ENCODE data around the gene KRT75. TPM values are rescaled to one million over a fixed set of nuclear protein-coding genes. Genes with fewer than 3 reads are reported as not detected.

The KRT75 gene
- total RNA-seq, 4 donors from 2014 or later, result not detected

DNA sequence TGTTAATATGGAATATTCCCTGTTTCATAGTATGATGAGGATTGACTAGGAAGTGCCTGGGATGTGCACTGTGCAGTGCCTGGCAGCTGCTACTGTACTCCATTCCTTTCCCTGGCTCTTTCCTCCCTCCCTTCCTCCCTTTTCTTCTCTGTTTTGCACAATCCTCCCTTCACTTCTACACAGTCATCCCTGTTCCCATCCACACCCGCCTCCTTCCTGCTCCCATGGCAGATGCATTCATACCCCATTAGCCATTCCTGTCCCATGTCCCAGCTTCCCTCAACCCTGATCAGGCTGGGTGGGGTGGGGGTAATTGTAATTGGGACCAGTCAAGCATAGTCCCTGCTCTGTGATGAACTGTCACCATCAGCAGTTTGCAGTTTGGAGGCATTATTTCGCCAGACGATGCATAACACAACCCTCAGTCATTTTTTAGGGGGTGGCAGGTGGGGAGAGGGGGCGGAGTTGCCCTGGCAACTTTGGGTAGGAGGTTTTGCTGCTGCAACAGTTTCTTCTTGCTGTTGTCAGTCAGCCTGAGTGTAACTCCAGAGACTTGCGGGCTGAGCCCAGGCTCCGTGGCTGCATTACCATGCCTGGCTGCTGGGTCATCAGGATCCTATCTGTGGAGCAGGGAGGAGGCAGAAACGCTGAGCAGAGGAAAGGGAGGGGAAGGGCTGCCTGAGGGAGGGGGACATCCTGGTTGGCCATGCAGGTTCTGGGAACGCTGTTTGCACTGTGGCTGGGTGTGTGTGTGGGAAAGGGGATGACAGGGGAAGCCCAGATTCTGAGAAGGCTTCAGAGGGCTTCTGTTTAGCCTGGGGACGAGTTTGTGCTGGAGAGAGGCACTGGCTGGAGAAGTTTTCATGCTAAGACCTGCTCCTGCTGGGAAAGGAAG, 44.6 kb downstream of the KRT75 start:
- no peak overlapping the region for H3K4me3 ChIP-seq

DNA sequence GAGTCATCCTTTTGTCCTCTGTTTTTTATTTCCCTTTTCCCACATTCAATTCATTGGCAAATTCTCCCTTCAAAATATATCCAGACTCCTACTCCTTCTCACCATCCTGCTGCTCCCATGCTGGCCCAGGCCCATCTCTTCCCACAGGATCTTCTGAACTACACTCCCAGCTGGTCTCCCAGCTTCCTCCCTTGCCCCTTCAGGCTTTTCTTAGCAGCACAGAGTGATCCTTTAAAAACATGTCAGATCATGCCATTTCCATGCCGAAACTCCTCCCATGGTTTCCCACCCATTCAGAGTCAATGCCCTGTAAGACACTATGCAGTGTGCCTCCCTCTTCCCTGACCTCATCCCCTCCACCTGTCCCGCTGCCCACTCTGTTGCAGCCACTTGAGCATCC, 46.3 kb downstream of the KRT75 start:
- 70 to 95% methylated on average over 2 of the region's 2 CpGs for WGBS, 2 donors (ENCODE audit: low coverage in 1 of 2)
- H3K27me3 ChIP-seq, result no peaks in the 10 kb centered on the region
- H3K27ac ChIP-seq, result no peak overlapping the region

More for the DNA sequence above, 44.6 kb downstream of the KRT75 start:
- intact Hi-C loops (cut with DNase I; ENCODE audit: low total_unique reads), result no loop called here
- Histone ChIP-seq H3K27me3 (no peaks in the 10 kb centered on the region), H3K36me3 (no peaks in the 10 kb centered on the region), H3K27ac (no peak overlapping the region), H3K4me1 (peaks cover 0 to 5% (median 0%) of the 10 kb centered on the region in 4 donors), H3K9me3 (no peaks in the 10 kb centered on the region)
- DNase-seq, result no peak
- in situ Hi-C loops (cut with MboI; ENCODE audit: low pct_ligation_motif_present in 1 of 4, low pct_unique_long_range_greater_than_20kb in 1 of 4, low sequenced_read_pairs in 3 of 4), result loop anchor here (10.0 to 25.0 kb wide), 6 partner anchors 105 to 598 kb away; partner anchors contain the start of gene KRT6A (in 1 of the 4)
- WGBS, 2 donors (ENCODE audit: low coverage in 1 of 2), result 68% methylated on average over 9 of the region's 9 CpGs; no CpG with 5 or more reads in 1 of the 2 donors
- no peak for TF ChIP-seq POLR2A (IDR thresholded peaks at IDR 0.05)
- TF ChIP-seq POLR2AphosphoS5 (IDR thresholded peaks at IDR 0.05), result no peak
- TF ChIP-seq, protein P1, sequence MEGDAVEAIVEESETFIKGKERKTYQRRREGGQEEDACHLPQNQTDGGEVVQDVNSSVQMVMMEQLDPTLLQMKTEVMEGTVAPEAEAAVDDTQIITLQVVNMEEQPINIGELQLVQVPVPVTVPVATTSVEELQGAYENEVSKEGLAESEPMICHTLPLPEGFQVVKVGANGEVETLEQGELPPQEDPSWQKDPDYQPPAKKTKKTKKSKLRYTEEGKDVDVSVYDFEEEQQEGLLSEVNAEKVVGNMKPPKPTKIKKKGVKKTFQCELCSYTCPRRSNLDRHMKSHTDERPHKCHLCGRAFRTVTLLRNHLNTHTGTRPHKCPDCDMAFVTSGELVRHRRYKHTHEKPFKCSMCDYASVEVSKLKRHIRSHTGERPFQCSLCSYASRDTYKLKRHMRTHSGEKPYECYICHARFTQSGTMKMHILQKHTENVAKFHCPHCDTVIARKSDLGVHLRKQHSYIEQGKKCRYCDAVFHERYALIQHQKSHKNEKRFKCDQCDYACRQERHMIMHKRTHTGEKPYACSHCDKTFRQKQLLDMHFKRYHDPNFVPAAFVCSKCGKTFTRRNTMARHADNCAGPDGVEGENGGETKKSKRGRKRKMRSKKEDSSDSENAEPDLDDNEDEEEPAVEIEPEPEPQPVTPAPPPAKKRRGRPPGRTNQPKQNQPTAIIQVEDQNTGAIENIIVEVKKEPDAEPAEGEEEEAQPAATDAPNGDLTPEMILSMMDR (IDR thresholded peaks at IDR 0.05), result no peak
- no peak for TF ChIP-seq EP300 (IDR thresholded peaks at IDR 0.05; ENCODE audit: low read depth)

DNA sequence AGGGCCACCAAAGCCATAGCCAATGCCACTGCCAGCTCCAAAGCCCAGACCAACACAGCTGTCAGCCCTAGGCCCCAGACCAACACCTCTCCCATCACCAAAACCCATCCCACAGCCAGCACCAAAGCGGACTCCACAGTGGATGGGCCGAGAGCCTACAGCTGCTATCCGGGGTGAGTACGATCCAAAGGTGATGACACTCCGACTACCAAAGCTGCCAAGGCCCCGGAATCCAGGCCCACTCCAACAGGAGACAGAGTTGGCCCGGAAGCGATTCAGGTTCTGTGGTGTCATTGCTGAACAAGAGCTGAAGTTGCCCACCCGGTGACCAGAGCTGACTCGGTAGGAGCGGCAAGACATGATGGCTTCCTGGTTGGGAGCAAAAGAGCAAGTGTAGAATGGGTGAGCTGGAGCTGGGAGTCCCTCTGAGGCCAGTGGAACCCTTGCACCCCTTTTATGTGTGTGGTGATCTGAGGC, 48.9 kb downstream of the KRT75 start, which contains the start of gene KRT84:
TSS of gene KRT84 (minus strand) at position 427 of the 477 bp plus-strand sequence. CDS start at position 360, 67 bp downstream.
- H3K27ac ChIP-seq, result no peak within 1 kb of the TSS
- H3K4me3 ChIP-seq, result no peak within 1 kb of the TSS
- in situ Hi-C loops (cut with MboI; ENCODE audit: low pct_ligation_motif_present in 1 of 4, low pct_unique_long_range_greater_than_20kb in 1 of 4, low sequenced_read_pairs in 3 of 4) (loop anchor here (10.0 to 25.0 kb wide), 5 partner anchors 110 to 602 kb away; partner anchors contain the start of gene KRT6A (in 1 of the 4)), intact Hi-C loops (cut with DNase I; ENCODE audit: low total_unique reads) (no loop called here)
- DNase-seq, result no peak
- no peaks in the 10 kb centered on the region for H3K4me1 ChIP-seq
- no peaks in the 10 kb centered on the region for H3K9me3 ChIP-seq
- no peaks in the 10 kb centered on the region for H3K27me3 ChIP-seq
- WGBS, 2 donors (ENCODE audit: low coverage in 1 of 2), result 98 to 100% methylated on average over 2 to 11 of the region's 11 CpGs
- TF ChIP-seq EP300 (IDR thresholded peaks at IDR 0.05; ENCODE audit: low read depth), result no peak
- TF ChIP-seq, protein P1 (IDR thresholded peaks at IDR 0.05), result no peak
- TF ChIP-seq POLR2AphosphoS5 (IDR thresholded peaks at IDR 0.05), result no peak
- TF ChIP-seq POLR2A (IDR thresholded peaks at IDR 0.05), result no peak
- H3K36me3 ChIP-seq, result no peaks in the 10 kb centered on the region

More for the DNA sequence above, 46.3 kb downstream of the KRT75 start:
- H3K4me3 ChIP-seq, result no peak overlapping the region
- in situ Hi-C loops (cut with MboI; ENCODE audit: low pct_ligation_motif_present in 1 of 4, low pct_unique_long_range_greater_than_20kb in 1 of 4, low sequenced_read_pairs in 3 of 4) (loop anchor here (10.0 to 25.0 kb wide), 5 partner anchors 107 to 599 kb away; partner anchors contain the start of gene KRT6A (in 1 of the 4)), intact Hi-C loops (cut with DNase I; ENCODE audit: low total_unique reads) (no loop called here)
- H3K9me3 ChIP-seq, result no peaks in the 10 kb centered on the region
- no peaks in the 10 kb centered on the region for H3K36me3 ChIP-seq
- peaks cover 0 to 5% (median 0%) of the 10 kb centered on the region in 4 donors for H3K4me1 ChIP-seq
- TF ChIP-seq, protein P1 (IDR thresholded peaks at IDR 0.05), result no peak
- TF ChIP-seq POLR2A (IDR thresholded peaks at IDR 0.05) (no peak), EP300 (IDR thresholded peaks at IDR 0.05; ENCODE audit: low read depth) (no peak), POLR2AphosphoS5 (IDR thresholded peaks at IDR 0.05) (no peak)
- DNase-seq, result no peak

DNA sequence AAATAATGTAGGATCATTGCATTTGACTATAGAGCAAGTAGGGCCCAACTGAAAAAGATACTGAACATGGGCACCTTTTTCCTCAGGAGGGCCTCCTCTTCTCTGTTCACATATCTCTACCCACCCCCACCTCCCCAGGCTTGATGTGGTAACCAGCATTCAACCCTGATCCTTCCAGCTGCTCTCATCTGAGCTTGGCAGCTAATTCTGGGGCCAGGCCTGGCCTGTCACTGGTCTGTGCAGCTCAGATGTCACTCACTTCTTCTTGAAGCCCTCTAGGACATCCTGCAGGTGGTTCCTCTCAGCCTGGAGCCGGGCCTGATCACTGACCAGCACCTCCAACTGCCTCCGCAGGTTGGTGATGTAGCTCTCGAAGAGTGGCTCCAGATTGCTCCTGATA, 50.8 kb downstream of the KRT75 start:
- H3K27ac ChIP-seq, result no peak overlapping the region
- TF ChIP-seq, protein P1 (IDR thresholded peaks at IDR 0.05), result no peak
- TF ChIP-seq EP300 (IDR thresholded peaks at IDR 0.05; ENCODE audit: low read depth) (no peak), POLR2A (IDR thresholded peaks at IDR 0.05) (no peak), POLR2AphosphoS5 (IDR thresholded peaks at IDR 0.05) (no peak)
- H3K4me1 ChIP-seq, result no peaks in the 10 kb centered on the region
- H3K36me3 ChIP-seq, result no peaks in the 10 kb centered on the region
- H3K9me3 ChIP-seq, result no peaks in the 10 kb centered on the region
- no peaks in the 10 kb centered on the region for H3K27me3 ChIP-seq
- in situ Hi-C loops (cut with MboI; ENCODE audit: low pct_ligation_motif_present in 1 of 4, low pct_unique_long_range_greater_than_20kb in 1 of 4, low sequenced_read_pairs in 3 of 4), result loop anchor here (5.0 to 25.0 kb wide), 6 partner anchors 111 to 604 kb away; partner anchors contain the start of gene KRT6A (in 1 of the 4)
- DNase-seq, result no peak
- 89 to 100% methylated on average over 1 to 3 of the region's 3 CpGs for WGBS, 2 donors (ENCODE audit: low coverage in 1 of 2)
- no peak overlapping the region for H3K4me3 ChIP-seq
- intact Hi-C loops (cut with DNase I; ENCODE audit: low total_unique reads), result no loop called here

Measured in transverse colon (tissue), 4 donors.